GM12891 (cell line): ENCODE data around the gene ZFAND3.

Experiments used
- DNase-seq: peaks from one replicate; pipeline ENCODE4 v3.0.0; 2011; ENCODE audit warnings: low spot score; ENCODE audit not compliant: insufficient read length
- FAIRE-seq: peaks from 2 replicates; lab custom pipeline; 2011; peaks lifted over from hg19 to GRCh38; lab: Jason Lieb, UNC
- PAX5 ChIP-seq: IDR thresholded peaks from 2 replicates; pipeline ENCODE4 v1.6.1; 2011; ENCODE audit warnings: low read length, moderate library complexity, mild to moderate bottlenecking; ENCODE audit not compliant: insufficient read depth, severe bottlenecking
- POLR2A ChIP-seq: IDR thresholded peaks from 2 replicates; pipeline ENCODE4 v1.6.1; 2011; ENCODE audit warnings: low read depth, low read length, control low read depth
- POLR2AphosphoS5 ChIP-seq: IDR thresholded peaks from 2 replicates; pipeline ENCODE4 v1.6.1; 2011; ENCODE audit warnings: low read depth, low read length, control low read depth
- POU2F2 ChIP-seq: IDR thresholded peaks from 2 replicates; pipeline ENCODE4 v1.6.1; 2011; ENCODE audit warnings: low read depth, mild to moderate bottlenecking, control low read depth, low read length, moderate library complexity
- SPI1 ChIP-seq: IDR thresholded peaks from 2 replicates; pipeline ENCODE4 v1.6.1; 2011; ENCODE audit warnings: low read depth, low read length, control low read depth
- TAF1 ChIP-seq: IDR thresholded peaks from 2 replicates; pipeline ENCODE4 v1.6.1; 2011; ENCODE audit warnings: low read depth, low read length, control low read depth

Gene ZFAND3

DNA sequence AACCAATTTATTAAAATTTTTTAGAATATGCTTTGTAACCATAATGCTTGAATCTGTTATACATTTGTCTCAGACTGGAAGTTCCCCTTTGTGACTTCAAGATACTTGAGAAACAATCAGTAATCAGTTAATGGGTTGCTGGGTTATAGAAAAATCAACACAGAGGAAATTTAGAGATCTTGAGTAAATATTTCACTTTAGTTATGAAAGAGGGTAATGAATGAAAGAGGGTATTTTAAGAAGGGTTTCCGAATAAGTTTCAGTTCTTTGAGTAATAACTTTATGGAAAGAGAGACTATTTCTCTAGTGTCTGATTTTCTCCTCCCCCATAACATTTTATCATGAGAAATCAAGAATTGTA is 21.4 kb downstream of the ZFAND3 start:
- DNase-seq = no peak
- FAIRE-seq = no peak
- TF ChIP-seq SPI1 (no peak), TAF1 (no peak), POLR2AphosphoS5 (no peak), POU2F2 (no peak), POLR2A (no peak), PAX5 (no peak)

DNA sequence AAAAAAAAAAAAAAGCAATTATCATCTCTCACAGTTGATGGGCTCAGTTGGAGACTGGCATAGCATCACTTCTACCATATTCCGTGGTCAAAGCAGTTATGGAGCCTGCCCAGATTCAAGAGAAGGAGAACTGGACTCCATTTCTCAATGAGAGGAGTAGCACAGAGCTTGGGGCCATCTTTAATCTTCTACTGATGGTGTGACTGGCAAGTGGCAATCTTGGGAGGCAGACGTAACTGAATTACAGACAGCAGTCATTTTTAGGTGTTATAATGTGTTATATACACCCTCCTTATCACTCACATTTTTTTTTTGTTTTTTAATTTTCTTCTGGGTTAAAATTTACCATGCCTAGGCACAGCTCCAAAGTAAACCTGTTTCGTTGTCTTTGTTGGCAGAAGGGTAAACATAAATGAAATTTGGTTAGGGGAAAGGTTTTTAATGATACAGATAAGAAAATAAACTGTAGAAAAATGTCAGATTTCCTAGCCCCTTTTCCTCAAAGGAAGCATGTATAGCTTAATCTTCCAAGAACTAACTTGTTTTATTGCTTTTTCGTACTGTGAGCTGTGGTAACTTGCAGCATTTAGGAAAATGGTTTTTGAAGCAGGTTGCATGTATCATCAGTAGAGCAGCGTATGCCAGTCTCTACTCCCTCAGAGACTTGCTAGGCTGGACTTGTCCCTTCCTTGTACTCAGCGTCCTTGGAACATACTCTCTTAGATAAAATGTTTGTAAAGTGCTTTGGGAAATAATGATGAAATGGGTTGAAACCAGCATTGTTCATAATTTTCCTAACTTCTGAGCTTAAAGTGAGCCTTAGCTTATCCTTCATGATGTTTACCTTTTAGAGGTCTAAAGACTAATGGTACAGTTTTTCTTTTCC is 25.7 kb downstream of the ZFAND3 start:
- TF ChIP-seq POU2F2 = no peak
- no peak for TF ChIP-seq SPI1
- no peak for TF ChIP-seq PAX5
- TF ChIP-seq POLR2AphosphoS5 = no peak
- TF ChIP-seq TAF1 = no peak
- TF ChIP-seq POLR2A = no peak

DNA sequence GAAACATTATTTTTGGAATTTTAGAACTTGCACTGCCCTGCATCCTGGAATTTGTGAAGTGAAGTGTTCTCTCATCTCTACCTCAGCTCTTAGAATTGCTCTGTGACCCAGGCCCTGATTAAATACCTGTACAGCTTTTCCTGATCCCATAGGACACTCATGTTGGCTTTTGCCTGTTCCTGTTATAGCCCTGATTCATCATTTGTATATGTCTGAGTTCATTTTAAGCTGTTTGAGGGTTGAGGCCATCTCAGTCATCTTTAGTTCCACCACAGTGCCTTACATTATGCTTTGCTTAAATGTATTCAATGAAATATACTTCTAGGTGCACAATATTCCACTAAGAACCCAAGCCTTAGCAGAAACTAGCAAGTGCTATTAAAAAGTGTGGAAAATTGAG is 26.4 kb downstream of the ZFAND3 start:
- FAIRE-seq (no peak), DNase-seq (no peak)
- TF ChIP-seq POLR2AphosphoS5 (no peak), SPI1 (no peak), POU2F2 (no peak), TAF1 (no peak), POLR2A (no peak), PAX5 (no peak)

More for the DNA sequence above, 25.7 kb downstream of the ZFAND3 start:
- FAIRE-seq (no peak), DNase-seq (no peak)

DNA sequence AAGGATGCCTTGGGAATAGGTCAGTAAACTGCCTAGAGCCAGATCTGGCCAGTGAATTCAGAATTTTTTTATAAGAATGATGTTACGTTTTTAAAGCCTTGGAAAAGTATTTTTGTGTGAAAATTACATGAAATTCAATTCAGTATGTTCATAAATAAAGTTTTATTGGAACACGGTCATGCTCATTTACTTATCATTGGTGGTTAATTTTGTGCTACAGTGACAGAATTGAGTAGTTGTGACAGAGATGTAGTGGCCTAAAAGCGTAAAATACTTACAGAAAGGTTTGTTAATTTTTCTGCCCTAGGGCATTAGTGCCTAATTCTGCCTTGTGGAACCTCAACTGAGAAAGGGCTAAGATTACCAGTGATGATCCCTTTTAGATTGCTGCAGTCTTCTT is 28.2 kb downstream of the ZFAND3 start:
- TF ChIP-seq POLR2AphosphoS5 (no peak), POU2F2 (no peak), TAF1 (no peak), SPI1 (no peak), POLR2A (no peak), PAX5 (no peak)
- no peak for FAIRE-seq

DNA sequence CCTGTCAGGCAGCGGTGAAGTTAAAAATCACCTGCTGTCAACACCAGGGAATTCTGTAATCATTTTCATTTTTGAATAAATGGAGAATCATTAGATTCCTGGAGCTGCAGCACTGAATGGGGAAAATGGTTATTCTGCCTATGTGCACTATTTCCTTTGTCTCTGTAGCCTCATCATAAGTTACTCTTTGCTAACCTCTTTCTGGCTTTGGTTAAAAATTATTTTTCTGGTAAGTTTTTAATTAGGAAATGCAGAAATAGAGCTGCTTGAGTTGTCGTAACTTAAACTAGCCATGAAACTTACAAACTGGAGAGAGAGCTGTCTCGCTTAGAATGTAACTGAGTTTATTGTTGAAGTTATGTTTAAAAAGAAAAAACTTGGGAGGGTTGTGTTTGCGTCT is 28.8 kb downstream of the ZFAND3 start:
- TF ChIP-seq SPI1 (no peak), POLR2AphosphoS5 (no peak), POLR2A (no peak), PAX5 (no peak), POU2F2 (no peak), TAF1 (no peak)
- DNase-seq = no peak
- no peak for FAIRE-seq

More for the DNA sequence above, 28.2 kb downstream of the ZFAND3 start:
- DNase-seq = no peak

DNA sequence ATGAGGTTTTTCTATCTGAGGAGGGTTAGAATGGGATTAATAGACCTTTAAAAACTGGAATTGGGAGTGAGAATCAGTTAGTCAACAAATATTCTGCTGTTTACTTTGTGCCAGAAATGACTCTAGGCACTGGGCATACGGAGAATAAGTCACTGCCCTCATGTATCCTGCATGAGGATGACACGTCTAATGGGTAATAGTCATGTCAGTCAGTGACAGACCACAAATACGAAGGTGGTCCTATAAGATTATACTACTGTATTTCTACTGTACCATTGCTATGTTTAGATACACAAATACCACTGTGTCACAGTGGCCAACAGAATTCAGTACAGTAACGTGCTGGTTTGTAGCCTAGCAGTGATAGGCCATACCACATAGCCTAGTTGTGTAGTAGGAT is 30.7 kb downstream of the ZFAND3 start:
- TF ChIP-seq POU2F2 = no peak
- TF ChIP-seq PAX5 = no peak
- TF ChIP-seq POLR2A = no peak
- TF ChIP-seq TAF1 = no peak
- no peak for TF ChIP-seq POLR2AphosphoS5
- no peak for TF ChIP-seq SPI1
- FAIRE-seq (peak; percentile 84), DNase-seq (no peak)

DNA sequence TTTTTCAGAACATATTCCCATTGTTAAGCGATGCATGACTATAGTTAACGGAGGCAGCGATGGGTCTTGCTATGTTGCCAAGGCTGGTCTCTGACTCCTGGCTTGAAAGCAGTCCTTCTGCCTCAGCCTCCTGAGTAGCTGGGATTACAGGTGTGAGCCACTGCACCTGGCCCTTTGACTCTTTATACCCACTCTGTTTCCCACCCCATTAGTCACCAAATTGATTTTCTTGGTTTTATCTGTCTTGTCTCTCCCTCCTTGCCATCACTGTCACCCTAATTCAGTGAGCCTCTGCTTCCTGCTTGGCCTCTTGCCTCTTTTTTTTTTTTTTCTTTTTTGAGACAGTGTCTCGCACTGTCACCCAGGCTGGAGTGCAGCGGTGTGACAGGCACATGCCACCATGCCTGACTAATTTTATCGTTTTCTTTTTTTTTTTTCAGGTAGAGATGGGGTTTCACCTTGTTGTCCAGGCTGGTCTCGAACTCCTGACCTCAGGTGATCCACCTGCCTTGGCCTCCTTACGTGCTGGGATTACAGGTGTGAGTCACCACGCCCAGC is 31.3 kb downstream of the ZFAND3 start:
- FAIRE-seq (no peak), DNase-seq (no peak)

DNA sequence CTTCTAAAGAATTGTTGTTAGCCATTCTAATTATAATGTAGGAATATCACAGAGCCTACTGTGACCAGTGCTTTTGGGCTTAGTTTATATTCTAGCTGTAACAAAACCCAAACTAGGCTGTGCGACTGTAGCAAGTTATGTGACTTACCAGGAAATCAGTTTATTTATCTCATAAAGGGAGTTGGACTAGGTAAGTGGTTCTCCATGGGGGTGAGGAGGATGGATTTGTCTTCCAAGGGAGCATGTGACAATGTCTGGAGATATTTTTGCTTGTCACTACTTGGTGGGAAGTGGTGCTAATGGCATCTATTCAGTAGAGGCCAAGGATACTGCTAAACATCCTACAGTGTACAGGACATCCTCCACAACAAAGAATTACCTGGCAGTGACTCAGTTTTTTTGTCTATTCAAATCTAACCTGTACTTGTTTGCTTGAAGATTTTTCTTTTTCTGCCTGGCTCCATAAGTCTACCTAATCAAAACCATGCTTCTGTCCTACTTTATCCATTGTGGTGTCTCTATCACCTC is 32.5 kb downstream of the ZFAND3 start:
- TF ChIP-seq PAX5 = no peak
- no peak for TF ChIP-seq TAF1
- no peak for TF ChIP-seq POLR2A
- no peak for TF ChIP-seq POU2F2
- TF ChIP-seq SPI1 = no peak
- no peak for TF ChIP-seq POLR2AphosphoS5
- FAIRE-seq (peak; percentile 50), DNase-seq (no peak)

More for the DNA sequence above, 31.3 kb downstream of the ZFAND3 start:
- TF ChIP-seq SPI1 = no peak
- TF ChIP-seq POLR2A = no peak
- TF ChIP-seq POU2F2 = no peak
- TF ChIP-seq PAX5 = no peak
- TF ChIP-seq TAF1 = no peak

DNA sequence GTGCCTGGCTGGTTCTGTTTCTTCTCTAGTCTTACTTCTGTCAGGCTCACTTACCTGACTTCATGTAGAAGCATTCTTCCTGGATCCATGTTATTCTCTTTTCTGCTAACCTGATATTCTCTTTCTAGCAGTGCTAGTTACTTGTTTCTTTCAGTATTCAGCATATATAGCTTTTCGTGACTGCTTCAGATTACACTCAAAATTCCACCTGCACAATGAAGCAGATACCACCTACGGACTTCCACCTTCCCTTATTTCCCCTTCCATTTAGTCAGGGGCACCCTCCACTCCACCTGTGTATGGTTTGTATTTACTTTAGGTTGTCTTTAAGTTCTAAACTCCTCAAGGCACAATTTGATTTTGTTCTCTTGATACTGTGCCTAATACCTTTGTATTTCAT is 36.8 kb downstream of the ZFAND3 start:
- FAIRE-seq (peak; percentile 45), DNase-seq (no peak)
- TF ChIP-seq PAX5 (no peak), POLR2AphosphoS5 (no peak), POLR2A (no peak), TAF1 (no peak), POU2F2 (no peak), SPI1 (no peak)
